IMR-90 (cell line): ENCODE results near the gene LHFPL3.

ENCODE experiments used
- BHLHE40 ChIP-seq: fragments of 150-350 bp; IDR thresholded peaks from 2 replicates; pipeline ENCODE4 v1.6.1; 2016; ENCODE audit warnings: mild to moderate bottlenecking, low read depth, low read length
- CEBPB ChIP-seq: IDR thresholded peaks from 2 replicates; pipeline ENCODE4 v1.6.1; 2012; ENCODE audit warnings: low read depth, low read length, improper control_type of control experiment
- ELK1 ChIP-seq: fragments of 150-350 bp; IDR thresholded peaks from 2 replicates; pipeline ENCODE4 v1.6.1; 2016; ENCODE audit warnings: low read depth, mild to moderate bottlenecking, low read length, moderate library complexity, borderline replicate concordance
- MAFK ChIP-seq: IDR thresholded peaks from 2 replicates; pipeline ENCODE4 v1.6.1; 2012; ENCODE audit warnings: low read depth, low read length, improper control_type of control experiment
- MAZ ChIP-seq: IDR thresholded peaks from 2 replicates; pipeline ENCODE4 v1.6.1; 2012; ENCODE audit warnings: low read depth, mild to moderate bottlenecking, low read length, improper control_type of control experiment, moderate library complexity, borderline replicate concordance
- MXI1 ChIP-seq: IDR thresholded peaks from 2 replicates; pipeline ENCODE4 v1.6.1; 2012; ENCODE audit warnings: low read depth, mild to moderate bottlenecking, low read length, moderate library complexity, borderline replicate concordance
- NFE2L2 ChIP-seq: fragments of 150-350 bp; IDR thresholded peaks from 2 replicates; pipeline ENCODE4 v1.6.1; 2016; ENCODE audit warnings: low read depth, mild to moderate bottlenecking, low read length
- POLR2A ChIP-seq: IDR thresholded peaks from 2 replicates; pipeline ENCODE4 v1.6.1; 2012; ENCODE audit warnings: mild to moderate bottlenecking, low read depth, low read length
- RAD21 ChIP-seq: IDR thresholded peaks from 2 replicates; pipeline ENCODE4 v1.6.1; 2012; ENCODE audit warnings: low read length, improper control_type of control experiment
- RCOR1 ChIP-seq: IDR thresholded peaks from 2 replicates; pipeline ENCODE4 v1.6.1; 2012; ENCODE audit warnings: mild to moderate bottlenecking, low read length, improper control_type of control experiment; ENCODE audit not compliant: insufficient replicate concordance
- RFX5 ChIP-seq: IDR thresholded peaks from 2 replicates; pipeline ENCODE4 v1.8.0; 2012; ENCODE audit warnings: low read depth, mild to moderate bottlenecking, low read length, moderate library complexity
- SMC3 ChIP-seq: fragments of 150-350 bp; IDR thresholded peaks from 2 replicates; pipeline ENCODE4 v1.6.1; 2016; ENCODE audit warnings: low read depth, mild to moderate bottlenecking, antibody characterized with exemption, low read length, moderate library complexity
- USF2 ChIP-seq: fragments of 150-350 bp; IDR thresholded peaks from 2 replicates; pipeline ENCODE4 v1.6.1; 2017; ENCODE audit warnings: mild to moderate bottlenecking, antibody characterized with exemption, low read length, low read depth
- TF ChIP-seq, protein P1 (sequence below): conservative IDR thresholded peaks from 2 replicates; pipeline ENCODE4 v1.5.1; 2012; ENCODE audit warnings: mild to moderate bottlenecking, low read depth, low read length, improper control_type of control experiment

- TF ChIP-seq RAD21 = no peak
- TF ChIP-seq POLR2A = no peak
- TF ChIP-seq, protein P1, sequence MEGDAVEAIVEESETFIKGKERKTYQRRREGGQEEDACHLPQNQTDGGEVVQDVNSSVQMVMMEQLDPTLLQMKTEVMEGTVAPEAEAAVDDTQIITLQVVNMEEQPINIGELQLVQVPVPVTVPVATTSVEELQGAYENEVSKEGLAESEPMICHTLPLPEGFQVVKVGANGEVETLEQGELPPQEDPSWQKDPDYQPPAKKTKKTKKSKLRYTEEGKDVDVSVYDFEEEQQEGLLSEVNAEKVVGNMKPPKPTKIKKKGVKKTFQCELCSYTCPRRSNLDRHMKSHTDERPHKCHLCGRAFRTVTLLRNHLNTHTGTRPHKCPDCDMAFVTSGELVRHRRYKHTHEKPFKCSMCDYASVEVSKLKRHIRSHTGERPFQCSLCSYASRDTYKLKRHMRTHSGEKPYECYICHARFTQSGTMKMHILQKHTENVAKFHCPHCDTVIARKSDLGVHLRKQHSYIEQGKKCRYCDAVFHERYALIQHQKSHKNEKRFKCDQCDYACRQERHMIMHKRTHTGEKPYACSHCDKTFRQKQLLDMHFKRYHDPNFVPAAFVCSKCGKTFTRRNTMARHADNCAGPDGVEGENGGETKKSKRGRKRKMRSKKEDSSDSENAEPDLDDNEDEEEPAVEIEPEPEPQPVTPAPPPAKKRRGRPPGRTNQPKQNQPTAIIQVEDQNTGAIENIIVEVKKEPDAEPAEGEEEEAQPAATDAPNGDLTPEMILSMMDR = no peak
- no peak for TF ChIP-seq MAFK
- no peak for TF ChIP-seq USF2
- TF ChIP-seq RCOR1 = no peak
- no peak for TF ChIP-seq CEBPB
- no peak for TF ChIP-seq MXI1
- TF ChIP-seq ELK1 = no peak
- no peak for TF ChIP-seq MAZ
- no peak for TF ChIP-seq BHLHE40
- TF ChIP-seq NFE2L2 = no peak
- no peak for TF ChIP-seq SMC3
- TF ChIP-seq RFX5 = no peak
Observed at GRCh38 chr7:104412911-104413310, 84.5 kb downstream of the LHFPL3 start.
